Ureter (tissue), 1 donor: ENCODE results near the gene TFE3. TPM values are rescaled to one million over a fixed set of nuclear protein-coding genes. Genes with fewer than 3 reads are reported as not detected.
"Not testable (repeated sequence)": the region's sequence is repeated elsewhere in the genome, so short reads cannot be mapped to it uniquely, and the experiment has no call there.

ENCODE experiments used
- DNase-seq: peaks from one replicate; pipeline ENCODE4 v3.0.0-alpha.2; 2020; ENCODE audit warnings: low spot score
- total RNA-seq: library from RNA; stranded (reverse); gene quantifications from one replicate; pipeline ENCODE4 v1.2.4, GENCODE V29; 2023
- donor health status: DM: yes; HTN: yes; CAD: no.

TFE3 gene
- total RNA-seq, 1 donor from 2014 or later: 45.2 TPM

GRCh38 chrX:49001521-49002090 lies 41.6 kb downstream of the TFE3 start:
- DNase-seq: no peak

- DNase-seq: no peak
Observed at GRCh38 chrX:49000636-49001035, 42.5 kb downstream of the TFE3 start.

- DNase-seq: no peak
Observed at GRCh38 chrX:48999030-48999429, 44.1 kb downstream of the TFE3 start.

GRCh38 chrX:48998391-48998790 lies 44.8 kb downstream of the TFE3 start:
- DNase-seq: no peak

- DNase-seq: no peak
Observed at GRCh38 chrX:48997865-48998264, 45.3 kb downstream of the TFE3 start.

GRCh38 chrX:48997455-48997854 lies 45.7 kb downstream of the TFE3 start:
- no peak for DNase-seq

GRCh38 chrX:48996969-48997368 lies 46.2 kb downstream of the TFE3 start:
- no peak for DNase-seq

- no peak for DNase-seq
Observed at GRCh38 chrX:48992341-48992740, 50.8 kb downstream of the TFE3 start.

GRCh38 chrX:48989483-48989882 lies 53.7 kb downstream of the TFE3 start:
- no peak for DNase-seq

- no peak for DNase-seq
Observed at GRCh38 chrX:48983896-48984295, 59.3 kb downstream of the TFE3 start.

GRCh38 chrX:48983081-48983480 lies 60.1 kb downstream of the TFE3 start:
- DNase-seq: no peak

- no peak for DNase-seq
Observed at GRCh38 chrX:48981178-48981577, 62.0 kb downstream of the TFE3 start.

GRCh38 chrX:48980341-48980740 lies 62.8 kb downstream of the TFE3 start:
- DNase-seq: not testable (repeated sequence)

Other genes starting within 250 kb of the TFE3 start
- gene HDAC6, start 241.3 kb downstream of the TFE3 start, total RNA-seq: 96.8 TPM
- gene ERAS, start 216.8 kb downstream of the TFE3 start, total RNA-seq: not detected
- 4.5 TPM for gene PCSK1N, start 207.7 kb downstream of the TFE3 start, total RNA-seq
- gene TIMM17B, start 145.6 kb downstream of the TFE3 start, total RNA-seq: 50.6 TPM
- gene PQBP1, start 145.4 kb downstream of the TFE3 start, total RNA-seq: 65.1 TPM
- gene SLC35A2, start 131.7 kb downstream of the TFE3 start, total RNA-seq: 38.4 TPM
- 13.6 TPM for gene PIM2, start 124.3 kb downstream of the TFE3 start, total RNA-seq
- 53.8 TPM for gene OTUD5, start 85.8 kb downstream of the TFE3 start, total RNA-seq
- gene KCND1, start 71.5 kb downstream of the TFE3 start, total RNA-seq: 3.4 TPM
- 56.8 TPM for gene GRIPAP1, start 41.1 kb downstream of the TFE3 start, total RNA-seq
- gene CCDC120, start 15.6 kb upstream of the TFE3 start, total RNA-seq: 16.9 TPM
- gene PRAF2, start 30.6 kb upstream of the TFE3 start, total RNA-seq: 20.9 TPM
- 60.8 TPM for gene WDR45, start 36.5 kb upstream of the TFE3 start, total RNA-seq
- 18.2 TPM for gene GPKOW, start 80.4 kb upstream of the TFE3 start, total RNA-seq
- 12.8 TPM for gene MAGIX, start 119.4 kb upstream of the TFE3 start, total RNA-seq
- 141 TPM for gene PLP2, start 128.5 kb upstream of the TFE3 start, total RNA-seq
- 24.7 TPM for gene PRICKLE3, start 143.0 kb upstream of the TFE3 start, total RNA-seq
- gene SYP, start 156.8 kb upstream of the TFE3 start, total RNA-seq: 1.7 TPM
- 0.49 TPM for gene CACNA1F, start 190.0 kb upstream of the TFE3 start, total RNA-seq
- 16.9 TPM for gene CCDC22, start 192.1 kb upstream of the TFE3 start, total RNA-seq
- gene FOXP3, start 221.4 kb upstream of the TFE3 start, total RNA-seq: 0.49 TPM
- gene PPP1R3F, start 226.4 kb upstream of the TFE3 start, total RNA-seq: 6.2 TPM